ENCODE data around the gene VMP1. TPM values are rescaled to one million over a fixed set of nuclear protein-coding genes. Genes with fewer than 3 reads are reported as not detected.

VMP1 gene
- total and polyA plus RNA-seq, 2 of the 13 experiments (the other 11 are each of a cell fraction or from before 2014, with no cell fraction given): 186 to 271 TPM

DNA sequence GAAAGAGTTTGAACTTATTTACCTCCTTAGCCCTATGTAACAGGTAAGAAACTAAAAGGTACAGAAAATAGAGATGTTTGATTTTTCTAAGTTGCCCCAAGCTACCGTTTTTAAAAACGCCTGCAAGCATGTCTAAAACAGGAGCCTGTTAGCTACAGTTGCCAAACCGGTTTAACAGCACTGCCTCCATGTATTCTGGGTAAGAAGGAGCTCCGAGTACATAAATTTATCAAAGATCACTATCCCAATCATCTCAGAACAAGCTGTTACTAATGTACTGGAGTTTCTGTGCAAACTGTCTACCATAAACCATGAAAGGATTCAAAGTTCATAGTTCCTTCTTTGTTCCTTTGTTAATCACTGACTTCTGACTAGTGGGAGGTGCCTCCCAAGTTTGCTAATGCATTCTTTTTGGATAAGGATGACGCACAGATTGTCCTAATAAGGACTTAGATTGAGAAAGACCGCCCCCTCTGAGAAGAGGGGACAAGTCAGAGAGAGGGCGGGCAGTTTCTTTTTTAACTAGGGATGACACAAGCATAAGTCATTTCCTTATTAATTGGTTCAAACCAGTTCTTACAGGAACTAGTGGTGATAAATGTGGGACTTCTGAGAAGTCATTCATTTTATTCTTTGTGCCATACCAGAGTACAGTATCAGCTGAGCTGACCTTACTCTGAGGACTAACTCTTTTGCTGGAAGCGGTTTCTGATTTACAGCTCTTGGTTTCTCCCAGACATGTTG lies 130.0 kb downstream of the VMP1 start (continued):
- no peak; the same call in 1 of the 2 replicates for TF ChIP-seq SUZ12 (IDR thresholded peaks at IDR 0.05; ENCODE audit: low read depth, low read length)
- TF ChIP-seq, protein P1, sequence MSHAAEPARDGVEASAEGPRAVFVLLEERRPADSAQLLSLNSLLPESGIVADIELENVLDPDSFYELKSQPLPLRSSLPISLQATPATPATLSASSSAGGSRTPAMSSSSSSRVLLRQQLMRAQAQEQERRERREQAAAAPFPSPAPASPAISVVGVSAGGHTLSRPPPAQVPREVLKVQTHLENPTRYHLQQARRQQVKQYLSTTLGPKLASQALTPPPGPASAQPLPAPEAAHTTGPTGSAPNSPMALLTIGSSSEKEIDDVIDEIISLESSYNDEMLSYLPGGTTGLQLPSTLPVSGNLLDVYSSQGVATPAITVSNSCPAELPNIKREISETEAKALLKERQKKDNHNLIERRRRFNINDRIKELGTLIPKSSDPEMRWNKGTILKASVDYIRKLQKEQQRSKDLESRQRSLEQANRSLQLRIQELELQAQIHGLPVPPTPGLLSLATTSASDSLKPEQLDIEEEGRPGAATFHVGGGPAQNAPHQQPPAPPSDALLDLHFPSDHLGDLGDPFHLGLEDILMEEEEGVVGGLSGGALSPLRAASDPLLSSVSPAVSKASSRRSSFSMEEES (CRISPR knock-in tag; IDR thresholded peaks at IDR 0.05): peak; percentile 72; the same call in 1 of the 2 replicates
- 0 out of 2 replicates have a peak, but pooled peaks have one; percentile 24 for TF ChIP-seq ZNF616 (CRISPR knock-in tag; IDR thresholded peaks at IDR 0.05; ENCODE audit: low read depth)
- no peak; the same call in 1 of the 2 replicates for TF ChIP-seq ZNF589 (CRISPR knock-in tag; conservative IDR thresholded peaks at IDR 0.05)
- peak; percentile 90 for TF ChIP-seq GATA4 (IDR thresholded peaks at IDR 0.05; ENCODE audit: borderline replicate concordance, low read depth)
- peak; percentile 99 for TF ChIP-seq SRF (IDR thresholded peaks at IDR 0.05; ENCODE audit: low read depth, low read length)
- TF ChIP-seq, protein P2, sequence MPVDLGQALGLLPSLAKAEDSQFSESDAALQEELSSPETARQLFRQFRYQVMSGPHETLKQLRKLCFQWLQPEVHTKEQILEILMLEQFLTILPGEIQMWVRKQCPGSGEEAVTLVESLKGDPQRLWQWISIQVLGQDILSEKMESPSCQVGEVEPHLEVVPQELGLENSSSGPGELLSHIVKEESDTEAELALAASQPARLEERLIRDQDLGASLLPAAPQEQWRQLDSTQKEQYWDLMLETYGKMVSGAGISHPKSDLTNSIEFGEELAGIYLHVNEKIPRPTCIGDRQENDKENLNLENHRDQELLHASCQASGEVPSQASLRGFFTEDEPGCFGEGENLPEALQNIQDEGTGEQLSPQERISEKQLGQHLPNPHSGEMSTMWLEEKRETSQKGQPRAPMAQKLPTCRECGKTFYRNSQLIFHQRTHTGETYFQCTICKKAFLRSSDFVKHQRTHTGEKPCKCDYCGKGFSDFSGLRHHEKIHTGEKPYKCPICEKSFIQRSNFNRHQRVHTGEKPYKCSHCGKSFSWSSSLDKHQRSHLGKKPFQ (CRISPR knock-in tag; IDR thresholded peaks at IDR 0.05; ENCODE audit: insufficient replicate concordance): no peak
- peak; percentile 70; the same call in 1 of the 2 replicates for TF ChIP-seq GFI1 (CRISPR knock-in tag; IDR thresholded peaks at IDR 0.05; ENCODE audit: borderline replicate concordance)
- peak; percentile 87 for TF ChIP-seq SMAD3 (CRISPR knock-in tag; IDR thresholded peaks at IDR 0.05)
- no peak for TF ChIP-seq IRX3 (CRISPR knock-in tag; IDR thresholded peaks at IDR 0.05; ENCODE audit: borderline replicate concordance, low read depth)
- TF ChIP-seq ZNF10 (CRISPR knock-in tag; IDR thresholded peaks at IDR 0.05; ENCODE audit: borderline replicate concordance, low read depth): no peak
- no peak for TF ChIP-seq MZF1 (CRISPR knock-in tag; IDR thresholded peaks at IDR 0.05; ENCODE audit: borderline replicate concordance)
- peak; percentile 82 for TF ChIP-seq FOXA3 (CRISPR knock-in tag; IDR thresholded peaks at IDR 0.05)
- peak; percentile 36; the same call in 1 of the 2 replicates for TF ChIP-seq ZNF33A (CRISPR knock-in tag; IDR thresholded peaks at IDR 0.05; ENCODE audit: borderline replicate concordance)
- TF ChIP-seq, protein P3, sequence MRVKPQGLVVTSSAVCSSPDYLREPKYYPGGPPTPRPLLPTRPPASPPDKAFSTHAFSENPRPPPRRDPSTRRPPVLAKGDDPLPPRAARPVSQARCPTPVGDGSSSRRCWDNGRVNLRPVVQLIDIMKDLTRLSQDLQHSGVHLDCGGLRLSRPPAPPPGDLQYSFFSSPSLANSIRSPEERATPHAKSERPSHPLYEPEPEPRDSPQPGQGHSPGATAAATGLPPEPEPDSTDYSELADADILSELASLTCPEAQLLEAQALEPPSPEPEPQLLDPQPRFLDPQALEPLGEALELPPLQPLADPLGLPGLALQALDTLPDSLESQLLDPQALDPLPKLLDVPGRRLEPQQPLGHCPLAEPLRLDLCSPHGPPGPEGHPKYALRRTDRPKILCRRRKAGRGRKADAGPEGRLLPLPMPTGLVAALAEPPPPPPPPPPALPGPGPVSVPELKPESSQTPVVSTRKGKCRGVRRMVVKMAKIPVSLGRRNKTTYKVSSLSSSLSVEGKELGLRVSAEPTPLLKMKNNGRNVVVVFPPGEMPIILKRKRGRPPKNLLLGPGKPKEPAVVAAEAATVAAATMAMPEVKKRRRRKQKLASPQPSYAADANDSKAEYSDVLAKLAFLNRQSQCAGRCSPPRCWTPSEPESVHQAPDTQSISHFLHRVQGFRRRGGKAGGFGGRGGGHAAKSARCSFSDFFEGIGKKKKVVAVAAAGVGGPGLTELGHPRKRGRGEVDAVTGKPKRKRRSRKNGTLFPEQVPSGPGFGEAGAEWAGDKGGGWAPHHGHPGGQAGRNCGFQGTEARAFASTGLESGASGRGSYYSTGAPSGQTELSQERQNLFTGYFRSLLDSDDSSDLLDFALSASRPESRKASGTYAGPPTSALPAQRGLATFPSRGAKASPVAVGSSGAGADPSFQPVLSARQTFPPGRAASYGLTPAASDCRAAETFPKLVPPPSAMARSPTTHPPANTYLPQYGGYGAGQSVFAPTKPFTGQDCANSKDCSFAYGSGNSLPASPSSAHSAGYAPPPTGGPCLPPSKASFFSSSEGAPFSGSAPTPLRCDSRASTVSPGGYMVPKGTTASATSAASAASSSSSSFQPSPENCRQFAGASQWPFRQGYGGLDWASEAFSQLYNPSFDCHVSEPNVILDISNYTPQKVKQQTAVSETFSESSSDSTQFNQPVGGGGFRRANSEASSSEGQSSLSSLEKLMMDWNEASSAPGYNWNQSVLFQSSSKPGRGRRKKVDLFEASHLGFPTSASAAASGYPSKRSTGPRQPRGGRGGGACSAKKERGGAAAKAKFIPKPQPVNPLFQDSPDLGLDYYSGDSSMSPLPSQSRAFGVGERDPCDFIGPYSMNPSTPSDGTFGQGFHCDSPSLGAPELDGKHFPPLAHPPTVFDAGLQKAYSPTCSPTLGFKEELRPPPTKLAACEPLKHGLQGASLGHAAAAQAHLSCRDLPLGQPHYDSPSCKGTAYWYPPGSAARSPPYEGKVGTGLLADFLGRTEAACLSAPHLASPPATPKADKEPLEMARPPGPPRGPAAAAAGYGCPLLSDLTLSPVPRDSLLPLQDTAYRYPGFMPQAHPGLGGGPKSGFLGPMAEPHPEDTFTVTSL (CRISPR knock-in tag; IDR thresholded peaks at IDR 0.05; ENCODE audit: borderline replicate concordance): peak; percentile 85; the same call in 1 of the 2 replicates
